Osteocyte (in vitro differentiated cells): ENCODE measurements around the gene SLC20A1. TPM values are rescaled to one million over a fixed set of nuclear protein-coding genes. Genes with fewer than 3 reads are reported as not detected.

Experiments
- DNase-seq: peaks from one replicate; pipeline ENCODE4 v3.0.0; 2021; ENCODE audit warnings: mixed read lengths; ENCODE audit not compliant: unreplicated experiment; ENCODE audit errors: extremely low spot score
- H3K27ac Mint-ChIP-seq: one replicate; pipeline ENCODE4 v1.8.0; 2021; ENCODE audit warnings: mild to moderate bottlenecking, mixed read lengths; ENCODE audit not compliant: unreplicated experiment
- H3K27me3 Mint-ChIP-seq: one replicate; pipeline ENCODE4 v1.8.0; 2021; ENCODE audit warnings: mixed read lengths; ENCODE audit not compliant: unreplicated experiment
- H3K36me3 Mint-ChIP-seq: one replicate; pipeline ENCODE4 v1.8.0; 2021; ENCODE audit warnings: mixed read lengths; ENCODE audit not compliant: unreplicated experiment
- H3K4me1 Mint-ChIP-seq: one replicate; pipeline ENCODE4 v1.8.0; 2021; ENCODE audit warnings: mixed read lengths; ENCODE audit not compliant: unreplicated experiment
- H3K4me3 Mint-ChIP-seq: one replicate; pipeline ENCODE4 v1.8.0; 2021; ENCODE audit warnings: mild to moderate bottlenecking, moderate library complexity, mixed read lengths; ENCODE audit not compliant: unreplicated experiment
- H3K9me3 Mint-ChIP-seq: one replicate; pipeline ENCODE4 v1.8.0; 2021; ENCODE audit warnings: mixed read lengths; ENCODE audit not compliant: unreplicated experiment
- CTCF ChIP-seq: fragments of 200-600 bp; sonication (generic); IDR thresholded peaks from 2 replicates; pipeline ENCODE4 v1.5.0; 2021; ENCODE audit warnings: antibody characterized with exemption, mild to moderate bottlenecking, moderate library complexity
- total RNA-seq: library from RNA; stranded (reverse); gene quantifications from 2 replicates; pipeline ENCODE4 v1.2.1, GENCODE V29; 2021

SLC20A1 gene
- total RNA-seq, 1 donor from 2014 or later, result 80.4 TPM

- peak overlapping the region; percentile 24 for H3K27ac Mint-ChIP-seq
- H3K9me3 Mint-ChIP-seq, result no peaks in the 10 kb centered on the region
- peaks cover 10% of the 10 kb centered on the region for H3K36me3 Mint-ChIP-seq
- H3K27me3 Mint-ChIP-seq, result no peaks in the 10 kb centered on the region
- no peak for DNase-seq
- peaks cover 42% of the 10 kb centered on the region for H3K4me1 Mint-ChIP-seq
- TF ChIP-seq CTCF, result no peak
- H3K4me3 Mint-ChIP-seq, result no peak overlapping the region
Measured at GRCh38 chr2:112642966-112643365, 2.8 kb upstream of the SLC20A1 start.

GRCh38 chr2:112643488-112643887 is 2.3 kb upstream of the SLC20A1 start:
- H3K27me3 Mint-ChIP-seq, result no peaks in the 10 kb centered on the region
- H3K27ac Mint-ChIP-seq, result no peak overlapping the region
- H3K4me1 Mint-ChIP-seq, result peaks cover 48% of the 10 kb centered on the region
- peaks cover 14% of the 10 kb centered on the region for H3K36me3 Mint-ChIP-seq
- no peak for TF ChIP-seq CTCF
- no peaks in the 10 kb centered on the region for H3K9me3 Mint-ChIP-seq
- no peak overlapping the region for H3K4me3 Mint-ChIP-seq
- DNase-seq, result no peak

- Mint-ChIP-seq H3K9me3 (no peaks in the 10 kb centered on the region), H3K4me3 (peak overlapping the region; percentile 82), H3K4me1 (peaks cover 56% of the 10 kb centered on the region), H3K27ac (peak overlapping the region; percentile 88), H3K36me3 (peaks cover 23% of the 10 kb centered on the region), H3K27me3 (no peaks in the 10 kb centered on the region)
- DNase-seq, result no peak
- TF ChIP-seq CTCF, result no peak
Measured at GRCh38 chr2:112644155-112644932, 1.4 kb upstream of the SLC20A1 start.

GRCh38 chr2:112644933-112645309 is 818 bp upstream of the SLC20A1 start:
- Mint-ChIP-seq H3K36me3 (peaks cover 29% of the 10 kb centered on the region), H3K4me1 (peaks cover 62% of the 10 kb centered on the region), H3K4me3 (peak overlapping the region; percentile 82), H3K27me3 (no peaks in the 10 kb centered on the region), H3K9me3 (no peaks in the 10 kb centered on the region), H3K27ac (peak overlapping the region; percentile 88)
- no peak for TF ChIP-seq CTCF
- no peak for DNase-seq

- peak overlapping the region; percentile 92 for H3K4me3 Mint-ChIP-seq
- DNase-seq, result no peak
- peaks cover 36% of the 10 kb centered on the region for H3K36me3 Mint-ChIP-seq
- H3K9me3 Mint-ChIP-seq, result no peaks in the 10 kb centered on the region
- peaks cover 57% of the 10 kb centered on the region for H3K4me1 Mint-ChIP-seq
- no peak for TF ChIP-seq CTCF
- H3K27ac Mint-ChIP-seq, result peak overlapping the region; percentile 83
- H3K27me3 Mint-ChIP-seq, result no peaks in the 10 kb centered on the region
Measured at GRCh38 chr2:112646102-112646719, 472 bp downstream of the SLC20A1 start.
